K562 (cell line): ENCODE measurements around the gene CARD11. TPM values are rescaled to one million over a fixed set of nuclear protein-coding genes. Genes with fewer than 3 reads are reported as not detected.
A peak's percentile ranks its signal among the peaks of the same experiment; 100 is the strongest.

Experiments used
- CEBPB ChIP-seq: fragments of 450-650 bp; IDR thresholded peaks from 2 replicates; pipeline ENCODE4 v1.6.1; 2016; ENCODE audit warnings: missing genetic modification characterization, missing compliant biosample characterization
- DNMT1 ChIP-seq: fragments of 450-650 bp; IDR thresholded peaks from 2 replicates; pipeline ENCODE4 v1.6.1; 2016; ENCODE audit warnings: antibody characterized with exemption, mild to moderate bottlenecking
- DPF2 ChIP-seq: fragments of 450-650 bp; IDR thresholded peaks from 2 replicates; pipeline ENCODE4 v1.6.1; 2016
- E2F6 ChIP-seq, 2 experiments: IDR thresholded peaks; 2 replicates each; pipeline ENCODE4 v1.6.1; 2011; ENCODE audit warnings: borderline replicate concordance in 1 of 2, control low read depth in 1 of 2, low read depth in 1 of 2, low read length in 1 of 2, mild to moderate bottlenecking in 1 of 2, mixed read lengths in 1 of 2, moderate library complexity in 1 of 2; ENCODE audit not compliant: insufficient read depth in 1 of 2, insufficient read length in 1 of 2, poor library complexity in 1 of 2, severe bottlenecking in 1 of 2; ENCODE audit errors: extremely low read depth in 1 of 2
- E4F1 ChIP-seq: fragments of 250-450 bp; sonication (Bioruptor Pico); IDR thresholded peaks from 2 replicates; pipeline ENCODE4 v1.5.0; 2021; ENCODE audit warnings: mild to moderate bottlenecking, borderline replicate concordance
- ILF3 ChIP-seq: fragments of 450-650 bp; IDR thresholded peaks from 2 replicates; pipeline ENCODE4 v1.6.1; 2018; ENCODE audit warnings: antibody characterized with exemption, mild to moderate bottlenecking, moderate library complexity, borderline replicate concordance
- MEIS2 ChIP-seq: fragments of 450-650 bp; IDR thresholded peaks from 2 replicates; pipeline ENCODE4 v1.6.1; 2014; ENCODE audit warnings: mild to moderate bottlenecking; ENCODE audit not compliant: partially characterized antibody
- NFE2L1 ChIP-seq: fragments of 450-650 bp; IDR thresholded peaks from 2 replicates; pipeline ENCODE4 v1.6.1; 2016; ENCODE audit warnings: missing genetic modification characterization, low read depth, mild to moderate bottlenecking, missing compliant biosample characterization, moderate library complexity, borderline replicate concordance
- POLR2G ChIP-seq: fragments of 200-400 bp; formaldehyde crosslinking; IDR thresholded peaks from 2 replicates; pipeline ENCODE4 v1.6.1; 2017; ENCODE audit warnings: low read depth, mild to moderate bottlenecking, antibody characterized with exemption, low read length, moderate library complexity
- SMARCA4 ChIP-seq: fragments of 450-650 bp; IDR thresholded peaks from 2 replicates; pipeline ENCODE4 v1.6.1; 2016
- SRSF7 ChIP-seq: fragments of 200-400 bp; formaldehyde crosslinking; optimal IDR thresholded peaks from 2 replicates; pipeline ENCODE3; 2017; ENCODE audit warnings: mild to moderate bottlenecking, low read depth, low read length
- TFAP4 ChIP-seq: sonication (generic); formaldehyde crosslinking; IDR thresholded peaks from 2 replicates; pipeline ENCODE4 v1.8.0; 2022; ENCODE audit warnings: missing genetic modification reagents, mild to moderate bottlenecking, moderate library complexity, borderline replicate concordance
- TRIM28 ChIP-seq: fragments of 450-650 bp; IDR thresholded peaks from 2 replicates; pipeline ENCODE4 v1.6.1; 2017
- U2AF1 ChIP-seq: fragments of 200-400 bp; formaldehyde crosslinking; optimal IDR thresholded peaks from 2 replicates; pipeline ENCODE3; 2017; ENCODE audit warnings: mild to moderate bottlenecking, low read depth, low read length, moderate library complexity
- ZHX1 ChIP-seq: fragments of 150-350 bp; conservative IDR thresholded peaks from 2 replicates; pipeline ENCODE4 v1.6.1; 2014; ENCODE audit warnings: low read length
- ZKSCAN8 ChIP-seq: fragments of 200-800 bp; sonication (Bioruptor generic); IDR thresholded peaks from 2 replicates; pipeline ENCODE4 v1.6.1; 2016; ENCODE audit warnings: missing genetic modification characterization, missing compliant biosample characterization
- ZNF174 ChIP-seq: fragments of 250-450 bp; sonication (Bioruptor Pico); IDR thresholded peaks from 2 replicates; pipeline ENCODE4 v1.4.0; 2020; ENCODE audit warnings: mild to moderate bottlenecking
- ZNF75A ChIP-seq: fragments of 450-650 bp; formaldehyde crosslinking; IDR thresholded peaks from 2 replicates; pipeline ENCODE4 v1.4.0; 2020; ENCODE audit warnings: mild to moderate bottlenecking
- ZSCAN32 ChIP-seq: fragments of 450-650 bp; formaldehyde crosslinking; IDR thresholded peaks from 2 replicates; pipeline ENCODE4 v1.4.0; 2020; ENCODE audit warnings: mild to moderate bottlenecking, moderate library complexity
- polyA plus RNA-seq, 8 experiments: library from polyadenylated mRNA; depleted of rRNA in 4 of 8; stranded (reverse) in 5 of 8; unstranded in 3 of 8; fragments of >200 nt; fragmentation: Nextera tagmentation in 2 of 8; fragmentation: Illumina TruSeq in 1 of 8; extraction: Ambion mirVana in 2 of 8; extraction: Trizol in 1 of 8; gene quantifications; 2 replicates each; pipeline versions ENCODE4 v1.2.1 to v1.2.3, GENCODE V29; 2011 to 2014; ENCODE audit warnings: inconsistent platforms in 1 of 8, missing spikeins in 1 of 8
- total RNA-seq, 7 experiments: library from RNA; depleted of rRNA in 6 of 7; stranded (reverse); fragments of >200 nt in 6 of 7; fragmentation: Illumina TruSeq in 2 of 7; extraction: Trizol in 2 of 7; gene quantifications; 2 replicates each; pipeline versions ENCODE4 v1.2.1 to v1.2.3, GENCODE V29; 2011 to 2021; ENCODE audit warnings: low replicate concordance in 1 of 7

CARD11 gene
- total and polyA plus RNA-seq, 9 of the 15 experiments (the other 6 are each of a cell fraction or from before 2014, with no cell fraction given), result 0.07 to 12.8 (median 5.7) TPM

GRCh38 chr7:2956526-2957368, 86.9 kb downstream of the CARD11 start (continued):
- TF ChIP-seq E2F6 (IDR thresholded peaks at IDR 0.05; ENCODE audit: borderline replicate concordance in 1 of 2, extremely low read depth in 1 of 2, insufficient read depth in 1 of 2, insufficient read length in 1 of 2, low read depth in 1 of 2, low read length in 1 of 2, poor library complexity in 1 of 2, severe bottlenecking in 1 of 2) (peak in 1 of 2 experiments; percentile 69), POLR2G (no peak), ZHX1 (no peak), TRIM28 (no peak), E4F1 (0 out of 2 replicates have a peak, but pooled peaks have one; percentile 36), DNMT1 (no peak), SMARCA4 (peak; percentile 84), ILF3 (no peak), CEBPB (tag) (no peak), ZNF174 (no peak), MEIS2 (peak; percentile 47), U2AF1 (no peak), SRSF7 (no peak), TFAP4 (peak; percentile 25; the same call in 1 of the 2 replicates), DPF2 (peak; percentile 92), NFE2L1 (tag) (peak; percentile 50; the same call in 1 of the 2 replicates), ZNF75A (CRISPR knock-in tag) (no peak), ZKSCAN8 (CRISPR knock-in tag) (peak; percentile 89), ZSCAN32 (CRISPR knock-in tag) (no peak)
